HUES48 (cell line): ENCODE measurements around the gene SLC24A3.

Source experiments
- H3K27ac ChIP-seq: one replicate; pipeline ENCODE4 v1.7.0; 2013; ENCODE audit warnings: low read depth, low read length, inconsistent platforms
- H3K27me3 ChIP-seq: 2 replicates; pipeline ENCODE4 v1.6.1; 2013; ENCODE audit warnings: mild to moderate bottlenecking, low read length; ENCODE audit not compliant: control insufficient read depth, insufficient read depth
- H3K36me3 ChIP-seq: 2 replicates; pipeline ENCODE4 v1.6.1; 2013; ENCODE audit warnings: low read length; ENCODE audit not compliant: control insufficient read depth, insufficient read depth
- H3K4me1 ChIP-seq: 2 replicates; pipeline ENCODE4 v1.6.1; 2013; ENCODE audit warnings: mild to moderate bottlenecking, low read length; ENCODE audit not compliant: control insufficient read depth, insufficient read depth
- H3K4me3 ChIP-seq: 2 replicates; pipeline ENCODE4 v1.5.1; 2013; ENCODE audit warnings: mild to moderate bottlenecking, low read depth, low read length
- H3K9ac ChIP-seq: 2 replicates; pipeline ENCODE4 v1.6.1; 2013; ENCODE audit warnings: mild to moderate bottlenecking, low read depth, low read length, moderate library complexity
- H3K9me3 ChIP-seq: 2 replicates; pipeline ENCODE4 v1.6.1; 2013; ENCODE audit warnings: low read length; ENCODE audit not compliant: control insufficient read depth, insufficient read depth

The SLC24A3 gene

DNA sequence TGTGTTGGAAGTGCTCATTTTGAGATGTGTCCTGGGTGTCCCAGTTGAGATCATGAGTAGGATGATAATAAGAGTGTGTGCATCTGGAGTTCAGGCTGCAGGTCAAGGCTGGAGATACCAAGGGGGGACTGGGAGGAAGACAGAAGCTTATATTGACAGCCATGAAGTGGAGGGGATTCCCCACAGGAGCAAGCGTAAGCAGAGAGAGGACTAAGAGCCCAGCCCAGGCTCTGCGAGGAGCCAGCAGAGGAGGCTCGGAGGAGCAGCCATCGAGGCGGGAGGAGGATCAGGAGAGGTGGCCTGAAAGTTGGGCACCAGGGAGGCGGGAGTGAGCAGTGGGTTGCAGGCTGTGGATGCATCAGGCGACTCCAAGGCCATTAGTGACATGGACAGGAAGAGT lies 116.2 kb downstream of the SLC24A3 start:
- Histone ChIP-seq H3K4me1 (no peaks in the 10 kb centered on the region), H3K4me3 (no peak overlapping the region), H3K27ac (no peak overlapping the region), H3K36me3 (no peaks in the 10 kb centered on the region), H3K9me3 (no peaks in the 10 kb centered on the region), H3K9ac (no peak overlapping the region), H3K27me3 (no peaks in the 10 kb centered on the region)

DNA sequence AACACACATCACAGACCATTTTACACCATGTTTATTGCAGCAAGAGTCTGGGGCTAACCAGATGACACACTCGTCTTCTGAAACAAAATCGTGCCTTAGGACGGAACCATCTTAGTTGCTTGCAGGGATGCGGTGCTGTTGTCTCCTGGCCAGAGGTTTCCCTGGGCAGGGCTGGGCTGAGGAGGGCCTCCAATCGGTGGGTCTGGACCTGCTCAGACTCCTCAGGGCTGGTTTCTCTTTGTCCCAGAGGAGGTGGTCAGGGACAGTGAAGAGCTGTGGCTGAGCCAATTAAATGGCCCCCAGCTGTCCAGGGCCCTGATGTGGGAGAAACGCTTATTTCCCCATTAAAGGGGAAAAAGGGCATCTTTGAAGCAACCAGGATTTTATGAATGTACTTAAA lies 117.6 kb downstream of the SLC24A3 start:
- no peaks in the 10 kb centered on the region for H3K27me3 ChIP-seq

DNA sequence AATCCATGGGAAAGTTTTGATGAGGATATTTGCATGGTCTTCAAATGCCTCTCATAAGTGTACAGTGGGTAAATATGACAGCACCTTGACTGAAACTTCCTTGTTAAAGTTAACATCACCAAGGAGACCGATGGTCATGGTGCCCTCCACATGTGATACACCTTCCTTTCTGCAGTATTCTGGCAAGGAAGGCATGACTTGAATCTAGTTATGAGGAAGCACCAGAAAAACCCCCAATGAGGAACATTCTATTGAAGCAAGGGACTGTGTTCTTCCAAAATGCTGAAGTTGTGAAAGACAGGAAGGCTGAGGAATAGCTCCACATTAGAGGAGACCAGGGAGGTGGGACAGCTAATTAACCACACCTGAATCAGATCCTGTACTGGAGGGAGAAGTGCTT lies 118.3 kb downstream of the SLC24A3 start:
- no peak overlapping the region for H3K4me3 ChIP-seq
- no peak overlapping the region for H3K9ac ChIP-seq
- no peaks in the 10 kb centered on the region for H3K36me3 ChIP-seq
- H3K9me3 ChIP-seq, result no peaks in the 10 kb centered on the region
- no peak overlapping the region for H3K27ac ChIP-seq
- no peaks in the 10 kb centered on the region for H3K27me3 ChIP-seq
- no peaks in the 10 kb centered on the region for H3K4me1 ChIP-seq

More for the DNA sequence above, 117.6 kb downstream of the SLC24A3 start:
- Histone ChIP-seq H3K9ac (no peak overlapping the region), H3K36me3 (no peaks in the 10 kb centered on the region), H3K4me3 (no peak overlapping the region), H3K4me1 (no peaks in the 10 kb centered on the region), H3K27ac (no peak overlapping the region), H3K9me3 (no peaks in the 10 kb centered on the region)

DNA sequence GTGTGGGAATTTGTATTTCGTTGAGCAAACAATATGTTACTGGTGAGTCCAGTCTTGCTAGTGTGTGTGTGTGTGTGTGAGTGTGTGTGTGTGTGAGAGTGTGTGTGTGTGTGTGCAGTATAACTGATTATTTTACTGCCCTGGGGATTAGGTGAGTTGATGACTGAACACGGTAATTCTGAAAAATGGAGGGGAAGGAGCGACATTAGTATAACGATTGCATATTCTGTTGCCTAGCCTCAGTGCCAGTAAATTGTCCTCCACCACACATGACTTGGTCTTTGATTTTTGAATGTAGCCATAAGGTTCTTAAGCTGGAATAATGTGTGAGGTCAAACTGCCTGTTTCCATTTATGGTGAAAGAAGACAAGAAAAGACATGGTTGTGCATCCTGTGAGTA lies 121.1 kb downstream of the SLC24A3 start:
- Histone ChIP-seq H3K9ac (no peak overlapping the region), H3K36me3 (no peaks in the 10 kb centered on the region), H3K9me3 (no peaks in the 10 kb centered on the region), H3K4me1 (no peaks in the 10 kb centered on the region), H3K27me3 (no peaks in the 10 kb centered on the region), H3K4me3 (no peak overlapping the region), H3K27ac (no peak overlapping the region)

GRCh38 chr20:19335341-19335740 lies 122.9 kb downstream of the SLC24A3 start:
- Histone ChIP-seq H3K4me3 (no peak overlapping the region), H3K9ac (no peak overlapping the region), H3K27me3 (no peaks in the 10 kb centered on the region), H3K9me3 (no peaks in the 10 kb centered on the region), H3K4me1 (no peaks in the 10 kb centered on the region), H3K36me3 (no peaks in the 10 kb centered on the region), H3K27ac (no peak overlapping the region)

- H3K9me3 ChIP-seq, result no peaks in the 10 kb centered on the region
- no peak overlapping the region for H3K4me3 ChIP-seq
- no peaks in the 10 kb centered on the region for H3K36me3 ChIP-seq
- no peak overlapping the region for H3K9ac ChIP-seq
- H3K27me3 ChIP-seq, result no peaks in the 10 kb centered on the region
- H3K4me1 ChIP-seq, result no peaks in the 10 kb centered on the region
- H3K27ac ChIP-seq, result no peak overlapping the region
Observed at GRCh38 chr20:19335916-19336315, 123.5 kb downstream of the SLC24A3 start.

GRCh38 chr20:19336631-19337030 lies 124.2 kb downstream of the SLC24A3 start:
- Histone ChIP-seq H3K36me3 (no peaks in the 10 kb centered on the region), H3K27ac (no peak overlapping the region), H3K4me3 (no peak overlapping the region), H3K9ac (no peak overlapping the region), H3K4me1 (no peaks in the 10 kb centered on the region), H3K9me3 (no peaks in the 10 kb centered on the region), H3K27me3 (no peaks in the 10 kb centered on the region)

DNA sequence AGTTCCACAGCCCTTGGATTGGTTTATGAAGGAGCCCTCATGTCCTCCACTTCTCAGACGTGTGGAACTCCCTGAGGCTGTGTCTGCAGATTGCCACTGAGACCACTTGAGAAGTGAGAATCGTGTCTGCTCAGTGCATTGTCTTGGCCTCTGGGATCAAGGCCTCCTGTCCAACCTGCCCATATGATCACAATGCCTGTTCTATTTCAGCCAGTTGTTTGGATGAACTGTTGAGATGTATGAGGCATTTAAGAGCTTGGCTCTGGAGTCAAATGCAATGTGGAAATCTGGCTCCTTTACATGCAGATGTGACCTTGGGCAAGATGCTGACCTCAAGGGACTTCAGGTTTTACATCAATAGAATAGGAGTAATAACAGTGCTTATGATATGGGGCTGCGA lies 125.9 kb downstream of the SLC24A3 start:
- no peaks in the 10 kb centered on the region for H3K27me3 ChIP-seq
- no peak overlapping the region for H3K27ac ChIP-seq
- H3K36me3 ChIP-seq, result no peaks in the 10 kb centered on the region
- H3K4me3 ChIP-seq, result no peak overlapping the region
- no peaks in the 10 kb centered on the region for H3K9me3 ChIP-seq
- H3K9ac ChIP-seq, result no peak overlapping the region
- no peaks in the 10 kb centered on the region for H3K4me1 ChIP-seq

DNA sequence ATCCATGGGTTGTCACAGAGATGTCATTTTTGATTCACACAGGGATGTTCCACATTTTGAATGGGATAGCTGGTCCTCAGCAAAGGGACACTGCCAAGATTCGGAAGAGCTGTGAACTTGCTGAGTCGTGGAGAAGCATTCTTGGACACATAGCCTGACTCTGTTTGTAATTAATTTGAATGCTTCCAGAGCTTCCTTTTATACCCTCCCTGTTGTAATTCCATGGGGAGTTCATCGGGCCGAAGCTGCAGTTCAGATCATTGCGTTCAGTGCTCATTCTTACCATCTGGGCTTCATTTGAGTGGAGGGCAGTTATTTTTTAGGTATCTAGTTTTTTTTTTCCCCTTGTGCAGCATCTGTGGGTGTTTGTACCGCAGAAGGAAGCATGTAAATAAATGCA lies 126.5 kb downstream of the SLC24A3 start:
- no peak overlapping the region for H3K27ac ChIP-seq
- H3K9ac ChIP-seq, result no peak overlapping the region
- H3K27me3 ChIP-seq, result no peaks in the 10 kb centered on the region
- H3K4me3 ChIP-seq, result no peak overlapping the region
- no peaks in the 10 kb centered on the region for H3K4me1 ChIP-seq
- H3K9me3 ChIP-seq, result no peaks in the 10 kb centered on the region
- H3K36me3 ChIP-seq, result no peaks in the 10 kb centered on the region

GRCh38 chr20:19341348-19342053 lies 129.1 kb downstream of the SLC24A3 start:
- no peaks in the 10 kb centered on the region for H3K36me3 ChIP-seq
- no peak overlapping the region for H3K9ac ChIP-seq
- H3K9me3 ChIP-seq, result no peaks in the 10 kb centered on the region
- H3K4me3 ChIP-seq, result no peak overlapping the region
- H3K4me1 ChIP-seq, result no peaks in the 10 kb centered on the region
- H3K27ac ChIP-seq, result no peak overlapping the region
- H3K27me3 ChIP-seq, result no peaks in the 10 kb centered on the region

GRCh38 chr20:19344341-19344740 lies 131.9 kb downstream of the SLC24A3 start:
- Histone ChIP-seq H3K27me3 (no peaks in the 10 kb centered on the region), H3K27ac (no peak overlapping the region), H3K36me3 (no peaks in the 10 kb centered on the region), H3K9ac (no peak overlapping the region), H3K4me1 (no peaks in the 10 kb centered on the region), H3K9me3 (no peaks in the 10 kb centered on the region), H3K4me3 (no peak overlapping the region)
